Ovary (tissue), 9 donors: ENCODE data around the gene TMEM266. TPM values are rescaled to one million over a fixed set of nuclear protein-coding genes. Genes with fewer than 3 reads are reported as not detected.

ENCODE experiments used
- DNase-seq, 5 donors: peaks; one replicate each; pipeline ENCODE4 v3.0.0-alpha.2; 2019 to 2020
- H3K27ac ChIP-seq, 2 donors: fragments of 200-600 bp; one replicate each; pipeline versions ENCODE4 v1.5.1 to v1.8.0; 2019 to 2022
- H3K27me3 ChIP-seq: fragments of 200-600 bp; one replicate; pipeline ENCODE4 v1.8.0; 2022
- H3K36me3 ChIP-seq: fragments of 200-600 bp; sonication (generic); one replicate; pipeline ENCODE4 v1.5.1; 2019
- H3K4me1 ChIP-seq: one replicate; pipeline ENCODE4 v1.8.1; 2013; ENCODE audit warnings: mild to moderate bottlenecking, moderate library complexity; ENCODE audit not compliant: insufficient read depth
- H3K4me3 ChIP-seq: fragments of 200-600 bp; sonication (generic); one replicate; pipeline ENCODE4 v1.5.1; 2017
- H3K9me3 ChIP-seq, 2 donors: fragments of 200-600 bp in 1 of 2; sonication (generic) in 1 of 2; one replicate each; pipeline versions ENCODE4 v1.5.1 to v1.8.1; 2013 to 2019; ENCODE audit warnings: mild to moderate bottlenecking in 1 of 2, moderate library complexity in 1 of 2
- EP300 ChIP-seq: sonication (generic); formaldehyde crosslinking; IDR thresholded peaks from one replicate; pipeline ENCODE4 v1.6.1; 2017; ENCODE audit warnings: antibody characterized with exemption
- POLR2A ChIP-seq: fragments of 450-650 bp; IDR thresholded peaks from one replicate; pipeline ENCODE4 v1.6.1; 2017; ENCODE audit warnings: antibody characterized with exemption, mild to moderate bottlenecking, moderate library complexity
- WGBS, 3 donors: extraction: QIAGEN DNeasy Blood & Tissue Kit in 1 of 3; methylation state at CpG; one replicate each; pipeline versions ENCODE4 v1.1.5 to v1.1.7; 2013 to 2017; 5-methylcytosine and 5-hydroxymethylcytosine counted together
- intact Hi-C, 4 donors: fragments of 100-400 bp; cut with DNase I; formaldehyde crosslinking; loops; one replicate each; pipeline versions ENCODE4 v1.11.0 to v1.15.1; 2022 to 2023
- polyA plus RNA-seq, 2 donors: library from polyadenylated mRNA; stranded (reverse); fragments of 200-250 nt in 1 of 2; fragments of 350-450 nt in 1 of 2; fragmentation: Illumina TruSeq in 1 of 2; extraction: RNeasy Lipid Tissue Mini Kit (QIAGEN cat#74804) in 1 of 2; gene quantifications; one replicate each; pipeline ENCODE4 v1.2.3, GENCODE V29; 2013 to 2014
- total RNA-seq, 7 donors: library from RNA; depleted of rRNA in 2 of 7; stranded (reverse); fragments of >200 nt in 2 of 7; fragmentation: NEBNext Ultra II Directional in 3 of 7; extraction: Animal tissue kit (Norgen Biotek cat#: 25700) in 3 of 7; gene quantifications; one replicate each; pipeline versions ENCODE4 v1.1.0 to v1.2.4, GENCODE V29; 2016 to 2023
- TF ChIP-seq, protein P1 (sequence below), 3 donors: fragments of 450-650 bp in 2 of 3; fragments of 200-600 bp in 1 of 3; IDR thresholded peaks; one replicate each; pipeline versions ENCODE4 v1.5.1 to v1.8.0; 2016 to 2022; ENCODE audit warnings: antibody characterized with exemption in 3 of 3, mild to moderate bottlenecking in 1 of 3
- donor health status: DM: no; HTN: no; CAD: no; lungs with moderate emphysema.
- donor health status: DM: no; HTN: no; CAD: no.
- donor health status: Bipolar disorder and iron deficiency.
- donor health status: DM: yes; HTN: yes; CAD: no.
- donor health status: DM: no; HTN: no; CAD: no.
- donor health status: DM: yes; HTN: yes; CAD: no.

TMEM266 gene
- total and polyA plus RNA-seq, 9 donors: 0.11 to 0.13 TPM; not detected in 7

DNA sequence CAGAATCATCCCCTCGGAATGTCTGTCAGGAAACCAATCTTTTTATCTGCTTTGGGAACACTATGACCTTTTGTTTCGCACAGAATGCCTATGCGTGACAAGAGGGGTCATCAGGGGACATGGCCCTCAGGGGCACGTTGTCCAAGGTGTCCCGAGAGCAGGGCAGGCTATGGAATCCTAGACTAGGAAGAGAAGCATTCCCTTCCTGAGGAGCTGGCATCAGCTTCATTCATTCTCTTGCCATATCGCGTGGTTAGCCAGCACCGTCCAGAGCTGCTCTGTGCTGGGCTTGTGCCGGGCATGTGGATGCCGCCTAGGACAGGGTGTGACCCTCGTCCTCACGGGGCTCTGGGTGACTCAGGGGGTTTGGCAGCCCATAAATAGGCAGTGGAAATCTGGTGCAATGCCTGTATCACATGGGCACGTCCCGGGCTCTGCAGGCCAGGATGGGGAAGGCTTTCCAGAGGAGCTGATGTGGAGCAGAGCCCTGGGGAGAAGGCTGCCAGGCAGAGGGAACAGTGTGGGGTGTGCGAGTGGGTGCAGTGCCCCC, 117.8 kb downstream of the TMEM266 start:
- intact Hi-C loops: no loop called here
- Histone ChIP-seq H3K4me1 (no peaks in the 10 kb centered on the region), H3K27ac (no peak overlapping the region), H3K9me3 (no peaks in the 10 kb centered on the region), H3K4me3 (no peak overlapping the region), H3K27me3 (no peaks in the 10 kb centered on the region), H3K36me3 (no peaks in the 10 kb centered on the region)
- no peak for TF ChIP-seq POLR2A
- no peak for TF ChIP-seq EP300
- TF ChIP-seq, protein P1, sequence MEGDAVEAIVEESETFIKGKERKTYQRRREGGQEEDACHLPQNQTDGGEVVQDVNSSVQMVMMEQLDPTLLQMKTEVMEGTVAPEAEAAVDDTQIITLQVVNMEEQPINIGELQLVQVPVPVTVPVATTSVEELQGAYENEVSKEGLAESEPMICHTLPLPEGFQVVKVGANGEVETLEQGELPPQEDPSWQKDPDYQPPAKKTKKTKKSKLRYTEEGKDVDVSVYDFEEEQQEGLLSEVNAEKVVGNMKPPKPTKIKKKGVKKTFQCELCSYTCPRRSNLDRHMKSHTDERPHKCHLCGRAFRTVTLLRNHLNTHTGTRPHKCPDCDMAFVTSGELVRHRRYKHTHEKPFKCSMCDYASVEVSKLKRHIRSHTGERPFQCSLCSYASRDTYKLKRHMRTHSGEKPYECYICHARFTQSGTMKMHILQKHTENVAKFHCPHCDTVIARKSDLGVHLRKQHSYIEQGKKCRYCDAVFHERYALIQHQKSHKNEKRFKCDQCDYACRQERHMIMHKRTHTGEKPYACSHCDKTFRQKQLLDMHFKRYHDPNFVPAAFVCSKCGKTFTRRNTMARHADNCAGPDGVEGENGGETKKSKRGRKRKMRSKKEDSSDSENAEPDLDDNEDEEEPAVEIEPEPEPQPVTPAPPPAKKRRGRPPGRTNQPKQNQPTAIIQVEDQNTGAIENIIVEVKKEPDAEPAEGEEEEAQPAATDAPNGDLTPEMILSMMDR (IDR thresholded peaks at IDR 0.05): no peak
- no peak for DNase-seq
- WGBS, 3 donors: 63 to 69% (median 65%) methylated on average over 15 of the region's 15 CpGs

DNA sequence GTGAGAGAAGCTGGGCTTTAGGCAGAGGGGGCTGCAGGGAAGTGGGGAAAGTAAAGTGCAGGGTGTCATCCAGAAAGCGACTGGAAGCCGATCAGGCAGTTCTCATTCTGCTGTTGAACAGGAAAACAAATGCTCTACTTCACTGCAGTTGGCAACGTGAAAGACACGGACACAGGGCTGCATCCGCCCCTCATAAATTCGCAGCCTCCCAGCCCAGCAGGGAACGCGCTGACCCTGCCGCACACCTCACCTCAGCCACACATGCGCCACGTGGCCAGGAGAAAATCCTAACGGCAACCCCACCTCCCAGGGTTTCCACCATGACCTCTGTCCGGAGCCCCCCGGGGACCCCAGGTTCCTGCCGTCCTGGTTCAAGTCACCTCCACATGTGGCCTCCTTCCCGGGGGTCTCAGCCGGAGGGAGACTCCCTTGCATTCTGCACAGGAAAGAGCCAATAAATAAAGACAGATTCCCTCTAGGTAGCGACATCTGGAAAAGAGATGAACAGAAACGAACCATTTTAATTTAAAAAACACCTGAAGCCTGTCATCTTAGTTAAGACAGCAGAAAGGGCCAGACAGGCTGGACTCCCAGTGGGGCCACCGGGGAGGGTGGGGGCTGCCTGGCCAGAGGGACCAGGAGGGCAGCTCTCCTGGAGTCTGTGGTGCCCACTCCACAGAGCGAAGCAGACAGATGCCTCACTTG, 118.7 kb downstream of the TMEM266 start:
- Histone ChIP-seq H3K27me3 (no peaks in the 10 kb centered on the region), H3K4me3 (no peak overlapping the region), H3K36me3 (no peaks in the 10 kb centered on the region), H3K27ac (no peak overlapping the region), H3K9me3 (no peaks in the 10 kb centered on the region), H3K4me1 (no peaks in the 10 kb centered on the region)
- intact Hi-C loops: no loop called here
- no peak for TF ChIP-seq EP300
- TF ChIP-seq, protein P1 (IDR thresholded peaks at IDR 0.05): no peak
- TF ChIP-seq POLR2A: no peak
- 12 to 21% (median 16%) methylated on average over 20 to 21 of the region's 21 CpGs for WGBS, 3 donors
- no peak for DNase-seq

DNA sequence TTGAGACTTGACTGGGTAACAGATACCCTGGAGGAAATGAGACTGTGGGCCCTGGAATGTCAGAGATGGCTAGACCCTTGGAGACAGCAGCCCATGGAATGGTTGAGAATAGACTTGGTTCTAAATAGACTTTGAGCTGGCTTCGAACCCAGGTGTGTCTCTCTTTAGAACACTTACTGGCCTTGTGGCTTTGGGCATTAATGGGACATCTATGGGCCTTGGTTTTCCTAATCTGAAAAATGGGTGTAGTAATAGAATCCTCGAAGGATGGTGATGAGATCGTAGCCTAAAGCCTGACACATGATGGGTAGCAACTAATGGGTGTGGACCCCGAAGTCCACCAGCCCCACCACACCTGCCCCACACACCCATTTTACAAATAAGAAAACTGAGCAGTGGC, 119.2 kb downstream of the TMEM266 start:
- intact Hi-C loops: no loop called here
- no peak for TF ChIP-seq POLR2A
- TF ChIP-seq, protein P1 (IDR thresholded peaks at IDR 0.05): no peak
- no peak for TF ChIP-seq EP300
- Histone ChIP-seq H3K27ac (no peak overlapping the region), H3K27me3 (no peaks in the 10 kb centered on the region), H3K4me3 (no peak overlapping the region), H3K4me1 (no peaks in the 10 kb centered on the region), H3K9me3 (no peaks in the 10 kb centered on the region), H3K36me3 (no peaks in the 10 kb centered on the region)
- WGBS, 3 donors: 94 to 100% (median 96%) methylated on average over 4 of the region's 4 CpGs
- DNase-seq: no peak

DNA sequence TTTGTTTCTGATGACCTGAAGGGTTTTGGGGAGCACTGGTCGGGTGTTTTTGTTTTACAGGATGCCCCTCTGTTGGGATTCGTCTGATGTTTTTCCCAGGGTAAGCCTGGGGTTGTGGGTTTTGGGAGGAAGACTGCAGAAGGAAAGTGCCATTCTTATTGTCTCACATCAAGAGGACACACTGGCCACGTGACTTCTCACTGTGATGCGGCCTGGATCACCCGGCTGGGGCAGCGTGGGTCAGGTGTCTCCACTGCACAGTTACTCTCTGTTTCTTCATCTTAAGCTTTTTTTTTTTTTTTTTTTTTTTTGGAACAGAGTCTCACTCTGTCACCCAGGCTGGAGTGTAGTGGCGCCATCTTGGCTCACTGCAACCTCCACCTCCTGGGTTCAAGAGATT, 120.5 kb downstream of the TMEM266 start:
- Histone ChIP-seq H3K27ac (no peak overlapping the region), H3K4me3 (no peak overlapping the region), H3K27me3 (no peaks in the 10 kb centered on the region), H3K4me1 (no peaks in the 10 kb centered on the region), H3K36me3 (no peaks in the 10 kb centered on the region), H3K9me3 (no peaks in the 10 kb centered on the region)
- intact Hi-C loops: no loop called here
- no peak for DNase-seq
- 91 to 97% (median 94%) methylated on average over 7 of the region's 7 CpGs for WGBS, 3 donors
- TF ChIP-seq, protein P1 (IDR thresholded peaks at IDR 0.05): no peak
- TF ChIP-seq EP300 (no peak), POLR2A (no peak)
